ENCODE measurements around the gene KCNAB2.

Gene KCNAB2

DNA sequence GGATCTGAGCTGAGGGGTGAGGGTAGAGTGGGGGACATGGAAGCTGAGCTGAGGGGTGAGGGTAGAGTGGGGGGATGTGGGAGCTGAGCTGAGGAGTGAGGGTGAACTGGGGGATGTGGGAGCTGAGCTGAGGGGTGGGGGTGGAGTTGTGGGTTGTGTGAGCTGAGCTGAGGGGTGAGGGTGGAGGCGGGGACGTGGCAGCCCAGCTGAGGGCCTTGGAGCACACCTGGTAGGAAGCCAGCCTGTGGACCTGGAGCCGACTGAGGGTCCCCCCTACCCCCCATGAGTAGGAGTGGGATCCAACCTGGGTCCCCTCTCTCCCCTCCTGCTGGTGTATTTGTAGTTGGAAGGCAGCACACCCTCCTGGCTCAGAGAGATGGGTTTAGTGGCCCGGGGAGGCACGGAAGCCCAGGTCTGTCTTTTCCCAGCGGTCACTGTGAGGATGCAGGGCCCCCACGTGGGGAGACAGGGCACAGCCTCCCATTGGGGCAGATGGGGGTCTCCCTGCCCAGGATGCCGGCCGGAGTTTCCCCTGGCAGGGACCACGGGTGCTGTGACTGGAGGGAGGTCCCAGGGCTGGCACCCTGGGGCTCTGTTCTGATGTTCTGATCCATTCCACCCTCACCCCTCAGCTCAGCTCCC, 40.3 kb upstream of the KCNAB2 start:
- ChIA-PET CTCF (no interaction called here), POLR2A (no interaction called here)
- no peak for DNase-seq (ENCODE audit: extremely low spot score)
- TF ChIP-seq, protein P1, sequence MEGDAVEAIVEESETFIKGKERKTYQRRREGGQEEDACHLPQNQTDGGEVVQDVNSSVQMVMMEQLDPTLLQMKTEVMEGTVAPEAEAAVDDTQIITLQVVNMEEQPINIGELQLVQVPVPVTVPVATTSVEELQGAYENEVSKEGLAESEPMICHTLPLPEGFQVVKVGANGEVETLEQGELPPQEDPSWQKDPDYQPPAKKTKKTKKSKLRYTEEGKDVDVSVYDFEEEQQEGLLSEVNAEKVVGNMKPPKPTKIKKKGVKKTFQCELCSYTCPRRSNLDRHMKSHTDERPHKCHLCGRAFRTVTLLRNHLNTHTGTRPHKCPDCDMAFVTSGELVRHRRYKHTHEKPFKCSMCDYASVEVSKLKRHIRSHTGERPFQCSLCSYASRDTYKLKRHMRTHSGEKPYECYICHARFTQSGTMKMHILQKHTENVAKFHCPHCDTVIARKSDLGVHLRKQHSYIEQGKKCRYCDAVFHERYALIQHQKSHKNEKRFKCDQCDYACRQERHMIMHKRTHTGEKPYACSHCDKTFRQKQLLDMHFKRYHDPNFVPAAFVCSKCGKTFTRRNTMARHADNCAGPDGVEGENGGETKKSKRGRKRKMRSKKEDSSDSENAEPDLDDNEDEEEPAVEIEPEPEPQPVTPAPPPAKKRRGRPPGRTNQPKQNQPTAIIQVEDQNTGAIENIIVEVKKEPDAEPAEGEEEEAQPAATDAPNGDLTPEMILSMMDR (IDR thresholded peaks at IDR 0.05; ENCODE audit: control extremely low read depth, extremely low read depth, low read depth, missing control alignments) = no peak

DNA sequence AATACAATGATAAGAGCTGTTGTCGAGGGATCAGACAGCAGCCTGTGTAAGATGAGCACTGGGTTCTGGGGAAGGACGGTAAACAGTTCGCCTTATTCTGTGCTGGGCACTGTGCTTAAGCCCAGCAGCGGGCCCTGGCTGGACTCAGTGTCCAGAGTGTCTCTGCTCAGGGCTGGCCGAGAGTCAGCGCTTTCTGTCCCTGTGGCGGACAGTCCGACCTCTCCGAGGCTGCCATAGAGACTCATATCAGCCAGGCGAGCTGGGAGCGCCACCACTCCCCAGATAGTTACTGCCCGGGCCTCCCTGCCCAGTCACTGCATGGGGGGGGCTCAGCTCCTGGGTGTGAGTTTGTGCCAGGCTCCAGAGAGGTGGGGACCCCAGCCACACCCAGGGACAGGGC, 38.8 kb upstream of the KCNAB2 start:
- TF ChIP-seq, protein P1 (IDR thresholded peaks at IDR 0.05; ENCODE audit: control extremely low read depth, extremely low read depth, low read depth, missing control alignments) = no peak
- ChIA-PET CTCF (no interaction called here), POLR2A (no interaction called here)
- DNase-seq (ENCODE audit: extremely low spot score) = no peak

DNA sequence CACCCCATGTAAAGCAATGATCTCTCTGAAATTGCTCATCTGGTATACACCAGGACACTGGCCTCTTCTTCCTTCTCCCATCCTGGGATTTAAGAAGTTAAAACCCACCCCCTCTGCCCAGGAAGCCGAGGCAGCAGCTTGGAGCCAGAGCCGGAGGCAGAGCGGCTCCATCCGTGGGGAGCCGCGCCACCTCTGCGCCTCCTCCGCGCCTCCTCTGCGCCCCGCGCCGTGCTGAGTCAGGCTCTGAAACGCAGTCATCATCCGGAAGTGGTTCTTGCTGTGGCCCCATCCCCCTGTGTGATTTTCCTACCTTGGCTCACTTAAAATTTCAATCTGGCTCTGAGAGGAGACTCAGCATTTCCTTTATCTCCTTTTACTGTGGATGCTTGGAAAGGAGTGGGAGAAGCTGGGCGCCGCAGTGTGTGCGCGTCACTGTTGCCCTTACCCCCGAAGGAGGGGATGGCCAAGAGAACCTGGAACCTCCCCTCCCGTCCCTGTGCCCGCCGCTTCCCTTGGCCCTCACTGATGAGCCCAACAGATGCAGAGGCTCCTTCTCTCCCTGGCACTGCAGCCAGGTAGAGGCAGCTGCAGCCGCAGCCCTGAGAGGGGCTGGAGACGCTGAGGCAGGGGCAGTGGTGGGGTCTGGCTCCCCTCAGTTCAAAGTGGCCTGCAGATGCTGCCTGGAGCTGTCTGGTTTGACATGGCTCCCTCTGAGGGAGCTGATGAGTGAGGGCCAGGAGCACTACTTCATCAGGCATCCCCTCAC, 38.2 kb upstream of the KCNAB2 start:
- POLR2A ChIA-PET = no interaction called here
- TF ChIP-seq, protein P1 (IDR thresholded peaks at IDR 0.05; ENCODE audit: control extremely low read depth, extremely low read depth, low read depth, missing control alignments) = no peak

DNA sequence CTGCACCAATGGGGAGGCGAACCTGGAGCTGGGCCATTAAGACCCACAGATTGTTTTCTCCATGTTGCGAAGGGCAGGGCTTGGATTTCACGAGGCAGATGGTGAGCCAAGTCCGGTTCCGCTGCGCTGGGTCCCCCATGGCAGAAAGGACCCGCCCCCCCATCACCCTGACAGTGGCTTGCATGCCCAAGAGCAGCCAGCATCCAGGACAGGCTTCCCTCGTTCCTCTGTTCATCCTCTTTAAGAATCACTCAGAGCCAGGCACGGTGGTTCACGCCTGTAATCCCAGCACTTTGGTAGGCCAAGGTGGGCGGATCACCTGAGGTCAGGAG, 37.6 kb upstream of the KCNAB2 start:
- TF ChIP-seq, protein P1 (IDR thresholded peaks at IDR 0.05; ENCODE audit: control extremely low read depth, extremely low read depth, low read depth, missing control alignments) = no peak
- POLR2A ChIA-PET = no interaction called here
- CTCF ChIA-PET = interaction anchor here (1.2 to 1.8 kb wide), 2 partner anchors 14 to 24 kb away, joined by 3 to 4 read pairs; no protein-coding TSS in a partner anchor
- no peak for DNase-seq (ENCODE audit: extremely low spot score)

More for the DNA sequence above, 38.2 kb upstream of the KCNAB2 start:
- CTCF ChIA-PET = interaction anchor here (1.8 kb wide), 1 partner anchor 25 kb away, joined by 4 read pairs; no protein-coding TSS in a partner anchor
- DNase-seq (ENCODE audit: extremely low spot score) = no peak

DNA sequence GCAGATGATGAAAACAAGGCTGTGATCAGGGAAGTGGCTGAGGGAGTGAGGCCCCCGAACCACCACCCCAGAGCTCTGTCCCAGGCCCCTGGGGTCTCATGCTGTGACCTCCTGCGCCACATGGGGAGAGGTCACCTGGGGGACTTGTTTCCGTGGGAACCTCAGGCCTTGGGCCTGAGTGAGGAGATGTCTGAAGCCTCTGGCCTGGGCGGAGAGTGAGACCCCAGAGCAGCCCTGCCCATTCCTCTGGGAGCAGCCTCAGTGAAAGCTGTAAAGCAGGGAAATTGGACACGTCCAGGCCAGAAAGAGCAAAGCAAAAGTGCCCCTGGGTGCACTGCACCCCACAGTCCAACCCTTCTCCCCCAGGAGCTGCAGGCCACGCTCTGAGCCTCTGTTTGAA, 37.0 kb upstream of the KCNAB2 start:
- DNase-seq (ENCODE audit: extremely low spot score) = no peak
- CTCF ChIA-PET = interaction anchor here (1.2 to 1.8 kb wide), 2 partner anchors 15 to 24 kb away, joined by 3 to 4 read pairs; no protein-coding TSS in a partner anchor
- POLR2A ChIA-PET = no interaction called here
- TF ChIP-seq, protein P1 (IDR thresholded peaks at IDR 0.05; ENCODE audit: control extremely low read depth, extremely low read depth, low read depth, missing control alignments) = no peak

DNA sequence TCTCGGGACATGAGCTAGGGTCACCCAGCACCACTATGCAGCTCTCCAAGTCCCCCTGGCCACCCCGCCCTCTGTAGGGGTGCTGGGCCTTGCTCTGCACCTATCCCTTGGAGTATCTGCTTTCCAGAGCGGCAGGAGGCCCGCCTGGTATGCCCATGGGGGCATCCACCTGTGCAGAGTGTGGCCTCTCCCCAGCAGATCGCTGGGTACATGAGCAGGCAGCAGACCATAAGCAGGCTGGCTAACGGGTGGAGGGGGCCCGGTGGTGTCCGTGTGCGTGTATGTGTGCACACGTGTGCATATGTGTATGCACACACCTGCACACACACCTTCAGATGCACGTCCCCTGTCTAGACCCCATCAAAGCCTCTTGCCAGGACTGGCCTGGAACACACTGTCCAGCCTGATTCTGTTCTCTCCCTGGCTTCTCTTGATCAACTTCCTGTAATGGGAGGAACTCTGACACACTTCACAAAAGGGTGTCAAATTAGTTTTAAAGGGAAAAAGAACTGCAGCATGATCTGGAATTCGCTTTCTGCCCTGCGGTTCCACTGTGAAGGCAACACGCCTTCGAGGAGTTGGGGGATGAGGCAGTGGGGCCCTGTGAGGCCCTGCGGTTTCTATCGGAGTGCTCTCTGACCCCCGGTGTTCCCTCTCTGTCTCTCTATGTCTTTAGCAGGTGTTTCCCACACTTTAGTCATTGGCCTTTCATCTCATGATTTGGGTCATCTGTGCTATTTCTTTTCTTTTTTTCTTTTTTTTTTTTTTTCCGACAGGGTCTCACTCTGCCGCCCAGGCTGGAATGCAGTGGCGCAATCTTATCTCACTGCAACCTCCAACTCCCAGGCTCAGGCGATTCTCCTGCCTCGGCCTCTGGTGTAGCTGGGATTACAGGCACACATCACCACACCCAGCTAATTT, 36.3 kb upstream of the KCNAB2 start:
- ChIA-PET POLR2A (no interaction called here), CTCF (interaction anchor here (1.2 to 1.8 kb wide), 2 partner anchors 16 to 23 kb away, joined by 3 to 4 read pairs; no protein-coding TSS in a partner anchor)
- DNase-seq (ENCODE audit: extremely low spot score) = no peak
- TF ChIP-seq, protein P1 (IDR thresholded peaks at IDR 0.05; ENCODE audit: control extremely low read depth, extremely low read depth, low read depth, missing control alignments) = no peak
